ENCODE results near the gene NFATC4.
A peak's percentile ranks its signal among the peaks of the same experiment; 100 is the strongest.

NFATC4 gene

GRCh38 chr14:24411443-24412389 lies 43.7 kb downstream of the NFATC4 start:
- DNase-seq, result peak; percentile 22

DNA sequence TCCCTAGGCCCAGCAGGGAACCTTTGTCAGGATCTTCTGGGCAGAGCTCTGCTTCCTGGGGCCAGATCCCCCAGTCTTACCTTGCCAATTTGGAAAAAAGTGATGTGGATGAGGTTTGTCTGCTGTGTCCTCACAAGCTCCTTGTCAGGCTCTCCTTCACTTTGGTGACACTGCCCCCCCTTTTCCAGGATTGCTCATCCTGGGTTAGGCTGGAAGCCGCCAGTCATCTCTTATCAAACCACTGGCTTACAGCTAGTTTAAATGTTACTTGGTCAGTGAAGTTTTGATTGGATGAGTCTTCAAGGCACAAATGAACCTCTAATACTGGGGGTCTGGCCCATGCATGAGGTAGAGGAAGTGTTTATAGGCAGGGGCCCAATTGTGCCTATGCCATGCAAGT lies 46.1 kb downstream of the NFATC4 start:
- DNase-seq, result no peak

GRCh38 chr14:24414732-24415420 lies 46.9 kb downstream of the NFATC4 start:
- no peak for DNase-seq

DNA sequence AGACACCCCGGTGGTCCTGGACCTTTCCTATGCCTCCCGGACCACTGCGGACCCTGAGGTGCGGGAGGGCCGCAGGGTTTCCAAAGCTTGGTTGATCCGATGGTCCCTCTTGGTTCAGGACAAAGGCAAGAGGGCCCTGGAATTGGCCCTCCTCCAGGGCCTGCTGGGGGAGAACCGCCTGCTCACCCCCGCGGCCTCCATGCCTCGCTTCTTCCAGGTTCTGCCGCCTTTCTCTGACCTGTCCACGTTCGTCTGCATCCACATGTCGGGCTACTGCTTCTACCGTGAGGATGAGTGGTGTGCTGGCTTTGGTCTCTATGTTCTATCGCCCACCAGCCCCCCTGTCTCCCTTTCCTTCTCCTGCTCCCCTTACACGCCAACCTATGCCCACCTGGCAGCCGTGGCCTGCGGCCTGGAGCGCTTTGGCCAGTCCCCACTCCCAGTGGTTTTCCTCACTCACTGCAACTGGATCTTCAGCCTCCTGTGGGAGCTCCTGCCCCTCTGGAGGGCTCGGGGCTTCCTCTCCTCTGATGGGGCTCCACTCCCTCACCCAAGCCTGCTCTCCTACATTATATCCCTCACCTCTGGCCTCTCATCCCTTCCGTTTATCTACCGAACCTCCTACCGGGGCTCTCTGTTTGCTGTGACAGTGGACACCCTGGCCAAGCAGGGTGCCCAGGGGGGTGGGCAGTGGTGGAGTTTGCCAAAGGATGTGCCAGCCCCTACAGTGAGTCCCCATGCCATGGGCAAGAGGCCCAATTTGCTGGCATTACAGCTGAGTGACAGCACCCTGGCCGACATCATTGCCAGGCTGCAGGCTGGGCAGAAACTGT lies 47.7 kb downstream of the NFATC4 start:
- no peak for DNase-seq

DNA sequence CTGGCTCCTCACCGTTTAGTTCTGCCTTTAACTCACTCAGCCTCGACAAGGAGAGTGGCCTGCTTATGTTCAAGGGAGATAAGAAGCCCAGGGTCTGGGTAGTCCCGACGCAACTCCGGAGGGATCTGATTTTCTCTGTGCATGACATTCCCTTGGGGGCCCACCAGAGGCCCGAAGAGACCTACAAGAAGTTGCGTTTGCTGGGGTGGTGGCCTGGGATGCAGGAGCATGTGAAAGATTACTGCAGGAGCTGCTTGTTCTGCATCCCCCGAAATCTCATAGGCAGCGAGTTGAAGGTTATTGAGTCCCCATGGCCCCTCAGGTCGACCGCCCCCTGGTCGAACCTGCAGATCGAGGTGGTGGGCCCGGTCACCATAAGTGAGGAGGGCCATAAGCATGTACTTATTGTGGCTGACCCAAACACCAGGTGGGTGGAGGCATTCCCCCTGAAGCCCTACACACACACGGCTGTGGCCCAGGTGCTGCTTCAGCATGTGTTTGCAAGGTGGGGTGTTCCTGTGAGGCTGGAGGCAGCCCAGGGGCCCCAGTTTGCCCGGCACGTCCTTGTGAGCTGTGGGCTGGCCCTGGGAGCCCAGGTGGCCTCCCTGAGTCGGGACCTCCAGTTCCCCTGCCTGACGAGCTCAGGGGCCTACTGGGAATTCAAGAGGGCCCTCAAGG lies 48.4 kb downstream of the NFATC4 start:
- DNase-seq, result no peak

DNA sequence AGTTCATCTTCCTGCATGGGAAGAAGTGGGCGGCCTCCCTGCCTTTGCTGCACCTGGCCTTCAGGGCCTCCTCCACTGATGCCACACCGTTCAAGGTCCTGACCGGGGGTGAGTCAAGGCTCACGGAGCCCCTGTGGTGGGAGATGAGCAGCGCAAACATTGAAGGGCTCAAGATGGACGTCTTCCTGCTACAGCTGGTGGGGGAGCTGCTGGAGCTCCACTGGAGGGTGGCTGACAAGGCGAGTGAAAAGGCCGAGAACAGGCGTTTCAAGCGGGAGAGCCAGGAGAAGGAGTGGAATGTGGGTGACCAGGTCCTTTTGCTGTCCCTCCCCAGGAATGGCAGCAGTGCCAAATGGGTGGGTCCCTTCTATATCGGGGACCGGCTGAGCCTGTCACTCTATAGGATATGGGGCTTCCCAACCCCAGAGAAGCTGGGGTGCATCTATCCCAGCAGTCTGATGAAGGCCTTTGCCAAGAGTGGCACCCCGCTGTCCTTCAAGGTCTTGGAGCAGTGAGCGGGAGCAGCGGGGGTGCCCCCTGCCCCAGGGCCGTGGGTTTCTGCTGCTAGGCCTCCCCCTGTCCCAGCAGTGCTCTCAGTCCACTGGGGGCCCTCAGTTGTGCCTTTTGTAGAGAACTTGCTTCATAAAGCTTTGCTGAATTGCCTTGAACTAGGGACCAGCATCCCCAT lies 49.1 kb downstream of the NFATC4 start:
- DNase-seq, result no peak

- DNase-seq, result no peak
Measured at GRCh38 chr14:24417832-24418491, 50.0 kb downstream of the NFATC4 start.

GRCh38 chr14:24418492-24418873 lies 50.5 kb downstream of the NFATC4 start:
- no peak for DNase-seq

- no peak for DNase-seq
Measured at GRCh38 chr14:24422261-24422660, 54.3 kb downstream of the NFATC4 start.

DNA sequence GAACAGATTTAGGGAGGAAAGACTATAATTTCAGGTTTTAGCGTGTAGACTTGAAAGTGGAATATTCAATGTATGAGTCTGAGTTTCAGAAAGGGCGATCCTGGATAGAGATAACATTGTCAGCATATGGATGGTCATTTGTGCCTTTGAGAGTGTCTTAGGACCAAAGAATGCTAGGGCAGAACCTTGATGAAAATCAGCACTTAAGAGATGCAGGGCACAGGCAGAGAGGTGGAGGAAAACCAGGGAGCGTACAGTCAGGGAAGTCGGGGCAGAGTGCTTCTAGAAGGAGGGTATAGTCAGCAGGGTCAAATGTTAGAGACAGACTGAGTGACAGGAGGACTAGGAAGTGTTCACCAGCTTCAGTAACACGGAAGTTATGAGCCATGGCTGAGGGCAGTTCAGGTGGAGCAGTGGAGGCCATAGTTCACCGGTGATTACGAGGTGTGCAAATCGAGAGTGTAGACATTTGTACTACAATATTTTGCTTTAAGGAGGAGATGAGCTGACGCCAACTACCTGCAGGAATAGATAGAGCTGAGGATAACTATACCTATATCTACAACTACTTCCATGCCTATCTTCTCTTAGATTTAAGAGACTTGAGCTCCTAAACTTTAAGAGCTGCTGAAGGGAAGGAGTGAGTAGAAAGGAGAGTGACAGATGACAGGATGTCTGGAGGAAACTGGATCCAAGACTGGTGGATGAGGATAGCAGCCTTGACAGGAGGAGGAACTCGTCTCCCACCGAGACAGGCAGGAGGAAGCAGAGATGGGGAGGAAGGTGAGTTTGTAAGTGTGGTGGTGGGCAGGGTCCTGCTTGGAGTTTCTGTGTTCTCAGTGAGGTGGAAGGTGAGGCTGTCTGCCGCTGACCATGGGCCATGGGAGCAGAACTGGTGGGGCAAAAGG lies 55.0 kb downstream of the NFATC4 start:
- DNase-seq, result no peak

GRCh38 chr14:24425704-24426103 lies 57.7 kb downstream of the NFATC4 start:
- no peak for DNase-seq

DNA sequence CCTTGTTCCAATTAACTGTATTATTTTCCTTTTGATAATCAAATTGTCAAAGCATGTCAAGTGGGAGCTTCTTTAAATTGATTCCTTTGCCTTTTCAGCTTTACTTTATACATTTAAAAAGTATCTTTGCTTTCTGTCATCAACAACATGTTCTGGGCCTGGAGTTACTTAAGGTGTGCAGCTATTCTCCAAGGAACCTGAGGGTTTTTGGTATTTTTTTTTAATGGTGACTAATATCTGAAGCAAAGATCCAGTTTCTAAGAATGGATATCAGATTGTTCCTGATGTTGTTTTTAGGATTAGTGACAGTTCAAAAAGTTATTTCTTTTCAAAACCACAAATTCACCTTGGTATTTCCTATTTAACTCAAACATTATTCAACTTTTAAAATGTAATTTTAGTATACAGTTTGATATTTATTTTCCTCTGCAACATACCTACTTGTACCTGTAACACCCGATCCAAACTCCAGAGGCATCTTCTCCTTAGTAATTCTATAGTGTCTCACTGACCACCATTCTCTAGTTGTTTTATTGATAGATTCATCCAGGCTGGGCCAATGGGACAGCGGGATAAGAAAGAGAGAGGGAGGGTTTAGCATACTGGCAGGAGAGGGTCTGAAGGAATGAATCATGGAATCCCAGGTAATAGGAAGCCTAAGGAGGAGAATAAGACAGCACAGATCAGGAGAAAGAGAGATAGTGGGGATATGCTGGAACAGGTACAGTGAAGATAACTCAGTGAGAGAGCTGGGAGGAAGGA lies 58.3 kb downstream of the NFATC4 start:
- no peak for DNase-seq

- DNase-seq, result no peak
Measured at GRCh38 chr14:24426912-24427536, 59.0 kb downstream of the NFATC4 start.

DNA sequence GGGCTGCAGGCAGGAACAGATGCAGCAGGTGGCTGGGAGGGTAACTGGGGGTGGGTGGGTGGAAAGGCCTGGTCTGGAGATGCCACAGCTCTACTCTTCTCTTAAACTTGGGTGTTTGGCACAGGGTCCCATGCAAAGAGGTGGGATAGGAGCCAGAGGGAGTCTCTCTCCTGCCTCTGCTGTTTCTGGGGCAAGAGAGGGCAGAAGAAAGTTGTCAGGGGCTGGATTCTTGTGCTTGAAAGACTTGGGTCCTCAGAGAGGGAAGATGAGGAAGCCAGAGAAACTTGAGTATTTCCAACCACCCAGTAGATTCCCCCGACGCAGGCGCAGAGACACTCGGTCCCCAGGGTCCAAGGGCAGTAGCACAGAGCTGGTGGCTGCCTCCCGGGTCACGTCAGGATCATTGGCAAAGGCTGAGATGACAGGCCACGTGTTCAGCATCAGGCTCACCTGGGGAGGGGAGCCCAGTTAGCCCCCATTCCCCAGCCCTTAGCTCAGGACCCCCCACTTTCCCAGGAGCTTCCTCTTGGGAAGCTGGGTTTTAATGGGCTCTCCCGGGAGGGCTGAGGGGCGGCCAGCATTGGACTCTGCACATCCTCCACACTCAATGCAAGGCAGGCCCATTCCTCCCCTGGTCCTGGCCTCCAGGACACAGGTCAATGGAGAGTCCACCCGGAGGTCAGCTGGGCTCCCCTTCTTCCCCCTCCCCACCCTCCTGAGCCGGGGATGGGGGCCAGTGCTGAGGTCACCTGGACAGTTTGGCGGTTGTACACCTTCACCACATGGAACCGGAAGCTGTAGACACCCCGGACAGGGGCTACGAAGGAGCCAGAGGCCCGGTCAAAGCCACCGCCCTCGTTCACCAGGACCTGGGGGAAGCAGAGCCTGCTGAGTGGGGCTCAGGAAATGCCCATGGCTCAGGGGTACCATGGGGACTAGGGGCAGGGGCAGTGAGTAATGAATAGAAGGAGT lies 59.8 kb downstream of the NFATC4 start:
- DNase-seq, result no peak

DNA sequence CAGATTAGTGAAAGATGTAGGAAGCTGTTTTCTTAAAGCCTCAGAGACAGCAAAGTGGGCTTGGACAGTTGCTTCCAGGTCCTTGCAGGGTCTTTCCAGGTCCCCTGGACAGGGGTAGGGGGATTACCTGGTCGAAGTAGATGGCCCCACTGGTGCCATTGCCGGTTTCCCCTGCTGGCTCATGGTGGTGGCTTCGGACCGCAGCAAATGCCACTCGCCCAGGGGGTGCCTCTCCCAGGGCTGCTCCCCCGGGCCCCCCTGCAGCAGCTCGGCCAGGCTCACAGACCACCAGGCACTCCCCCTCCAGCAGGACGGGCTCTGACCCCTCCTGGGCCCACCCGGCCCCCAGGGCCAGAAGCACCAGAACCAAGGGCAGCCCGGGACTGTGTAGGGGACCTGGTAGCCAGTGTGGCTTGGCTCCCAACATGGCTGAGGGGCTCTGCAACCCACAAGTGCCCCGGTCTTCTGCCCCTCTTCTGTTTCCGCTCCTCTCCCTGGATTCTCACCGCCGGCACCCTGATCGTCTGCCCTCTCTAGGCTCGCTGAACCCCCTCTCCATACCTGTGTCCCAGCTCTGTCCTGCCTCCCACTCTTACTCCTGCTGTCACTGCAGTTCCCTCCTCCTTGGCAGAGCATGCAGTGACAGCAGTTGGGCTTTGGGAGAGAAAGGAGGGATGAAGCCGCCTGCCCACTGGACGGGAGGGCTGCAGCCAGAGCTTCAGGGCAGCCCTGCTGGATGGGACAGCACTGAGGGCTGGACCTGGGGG lies 60.8 kb downstream of the NFATC4 start:
- no peak for DNase-seq

All from activated naive CD4-positive, alpha-beta T cell treated with Interleukin-2 at 50 U/mL for 16 hours (primary cell).